ENCODE results near the gene LTK. TPM values are rescaled to one million over a fixed set of nuclear protein-coding genes. Genes with fewer than 3 reads are reported as not detected.
"Not testable (repeated sequence)": the region's sequence is repeated elsewhere in the genome, so short reads cannot be mapped to it uniquely, and the experiment has no call there.

The LTK gene
- total RNA-seq, 2 donors from 2014 or later, result 0.47 TPM; not detected in 1

DNA sequence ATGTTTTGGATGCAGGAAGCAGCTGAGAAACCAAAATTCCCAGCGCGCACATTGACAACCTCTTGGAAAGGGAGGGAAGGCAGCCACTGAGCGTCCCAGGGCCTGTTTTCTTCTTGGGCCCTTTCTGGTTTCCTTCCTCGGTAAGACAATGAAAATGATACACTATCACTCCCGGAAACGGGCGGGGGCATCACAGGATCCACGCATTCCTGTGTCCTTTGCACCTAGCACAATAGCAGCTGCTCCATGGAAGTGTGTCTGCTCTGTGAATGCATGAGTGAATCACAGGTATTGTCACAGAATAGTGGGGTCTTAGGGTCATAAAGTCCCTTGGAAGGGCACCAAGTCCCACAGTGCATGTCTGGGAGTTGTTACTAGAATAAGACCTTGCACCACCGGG, 26.2 kb downstream of the LTK start:
- DNase-seq (ENCODE audit: low spot score) (no peak), ATAC-seq (no peak)
- H3K4me3 Mint-ChIP-seq, result no peak overlapping the region
- H3K27me3 Mint-ChIP-seq, result peaks cover 16 to 18% of the 10 kb centered on the region in 2 donors
- H3K9me3 Mint-ChIP-seq, result no peaks in the 10 kb centered on the region
- peaks cover 39 to 46% of the 10 kb centered on the region in 2 donors for H3K4me1 Mint-ChIP-seq (ENCODE audit: low read depth in 2 of 2)
- peak overlapping the region; percentile 57 to 74 for H3K27ac Mint-ChIP-seq
- H3K36me3 Mint-ChIP-seq, result no peaks in the 10 kb centered on the region

DNA sequence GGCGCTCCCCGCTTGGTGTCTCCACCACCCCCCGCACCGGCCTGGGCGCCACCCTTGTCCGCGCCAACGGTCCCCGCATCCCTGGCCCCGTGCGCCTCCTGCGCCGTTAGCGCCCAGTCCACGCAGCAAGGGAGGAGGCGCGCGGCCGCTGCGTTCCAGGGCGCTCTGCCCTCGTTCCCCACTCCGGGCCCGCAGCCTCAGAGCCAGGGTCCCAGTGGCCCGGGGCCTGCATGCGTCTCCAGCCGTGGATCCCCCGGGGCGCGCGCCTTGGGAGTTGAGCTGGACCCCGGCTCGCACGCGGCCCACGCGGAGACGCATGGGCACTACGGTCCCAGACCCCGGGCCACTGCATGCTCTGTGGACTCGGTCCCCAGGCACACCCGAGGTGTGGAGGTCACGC, 27.3 kb downstream of the LTK start:
- peaks cover 33 to 38% of the 10 kb centered on the region in 2 donors for H3K4me1 Mint-ChIP-seq (ENCODE audit: low read depth in 2 of 2)
- DNase-seq (ENCODE audit: low spot score) (no peak), ATAC-seq (no peak)
- no peak overlapping the region for H3K27ac Mint-ChIP-seq
- H3K27me3 Mint-ChIP-seq, result peaks cover 8% of the 10 kb centered on the region in 2 donors
- H3K36me3 Mint-ChIP-seq, result peaks cover 2% of the 10 kb centered on the region
- H3K4me3 Mint-ChIP-seq, result no peak overlapping the region
- H3K9me3 Mint-ChIP-seq, result no peaks in the 10 kb centered on the region

DNA sequence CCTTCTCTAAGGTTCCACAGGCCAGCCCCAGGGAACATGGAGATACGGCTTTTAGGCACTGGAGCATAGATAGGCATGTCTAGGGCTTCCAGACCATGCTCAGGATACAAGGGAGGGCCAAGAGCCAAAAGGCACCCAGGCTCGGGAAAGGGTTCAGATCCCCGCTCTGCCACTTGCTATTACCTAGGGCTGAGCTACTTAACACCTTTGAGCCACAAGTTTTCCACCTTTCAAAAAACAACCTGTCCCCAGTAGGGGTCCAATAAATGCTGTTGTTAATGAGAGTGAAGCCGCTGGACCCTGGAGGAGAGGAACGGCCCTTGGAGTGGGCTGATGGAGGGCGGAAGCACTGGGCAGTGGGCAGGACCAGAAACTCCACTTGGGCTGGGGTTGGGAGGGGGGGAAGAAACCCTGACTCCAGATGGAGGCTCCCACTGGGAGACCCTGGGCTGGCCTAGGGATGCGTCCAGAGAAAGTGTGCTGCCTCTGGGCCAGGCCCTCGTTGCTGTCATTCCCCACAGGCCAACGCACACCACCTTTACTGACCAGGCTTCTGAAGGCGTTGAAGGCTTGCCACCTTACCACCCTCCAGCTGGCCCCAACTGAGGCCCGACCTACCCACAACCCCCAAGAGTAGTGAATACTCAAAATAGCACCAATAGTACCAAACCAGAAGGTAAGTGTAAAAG, 28.5 kb downstream of the LTK start:
- no peak overlapping the region for H3K27ac Mint-ChIP-seq
- peaks cover 5 to 6% of the 10 kb centered on the region in 2 donors for H3K27me3 Mint-ChIP-seq
- H3K4me1 Mint-ChIP-seq (ENCODE audit: low read depth in 2 of 2), result peaks cover 27 to 31% of the 10 kb centered on the region in 2 donors
- DNase-seq (ENCODE audit: low spot score), result no peak
- H3K4me3 Mint-ChIP-seq, result no peak overlapping the region
- ATAC-seq, result no peak
- no peaks in the 10 kb centered on the region for H3K9me3 Mint-ChIP-seq
- H3K36me3 Mint-ChIP-seq, result peaks cover 11% of the 10 kb centered on the region

DNA sequence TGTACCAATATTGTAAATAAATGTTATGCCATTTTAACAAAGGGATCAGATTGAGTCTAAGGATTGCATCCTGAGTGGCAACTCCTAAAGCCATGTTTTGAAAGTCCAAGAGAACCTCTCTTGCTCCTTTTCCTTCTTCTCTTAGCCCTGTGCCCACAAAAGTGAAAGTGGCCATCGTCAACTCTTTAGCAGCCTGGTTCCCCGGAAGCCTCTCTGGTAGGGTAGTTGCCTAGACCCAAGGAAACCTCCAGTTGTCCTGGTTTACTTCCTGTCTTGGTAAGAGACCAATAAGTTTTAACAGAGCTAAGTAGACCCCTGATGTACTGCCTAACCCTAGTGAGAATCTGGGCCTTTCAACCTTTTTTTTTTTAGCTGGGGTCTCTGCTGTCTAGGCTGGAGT, 30.1 kb downstream of the LTK start:
- Mint-ChIP-seq H3K9me3 (no peaks in the 10 kb centered on the region), H3K4me1 (ENCODE audit: low read depth in 2 of 2) (peaks cover 26 to 30% of the 10 kb centered on the region in 2 donors), H3K27me3 (peaks cover 5 to 6% of the 10 kb centered on the region in 2 donors), H3K36me3 (peaks cover 11% of the 10 kb centered on the region), H3K4me3 (peak overlapping the region; percentile 58), H3K27ac (peak overlapping the region in 1 of 2 donors; percentile 19)
- ATAC-seq (peak; percentile 65 to 77), DNase-seq (ENCODE audit: low spot score) (no peak)

DNA sequence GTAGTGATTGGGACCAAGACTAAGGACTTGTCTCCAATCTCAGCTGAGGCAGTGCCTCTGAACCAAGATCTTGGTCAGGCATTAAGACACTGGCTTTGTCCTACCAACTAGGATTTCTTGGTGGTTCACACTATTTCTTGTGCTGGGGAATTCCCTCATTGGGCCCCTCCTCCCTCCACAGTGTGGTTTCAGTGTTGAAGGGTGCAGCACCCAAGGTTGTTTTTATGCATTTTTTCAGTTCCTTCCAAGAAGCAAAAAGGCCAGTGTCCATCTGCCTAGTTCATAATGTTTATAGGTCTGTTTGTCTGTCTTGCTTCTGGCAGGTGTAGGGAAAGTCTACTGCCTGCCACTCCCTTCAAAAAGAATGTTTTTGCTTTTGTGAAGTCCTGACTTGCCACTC, 30.5 kb downstream of the LTK start:
- peak; percentile 79 to 87 for ATAC-seq
- Mint-ChIP-seq H3K27me3 (peaks cover 5 to 6% of the 10 kb centered on the region in 2 donors), H3K4me3 (peak overlapping the region; percentile 58), H3K36me3 (peaks cover 11% of the 10 kb centered on the region), H3K4me1 (ENCODE audit: low read depth in 2 of 2) (peaks cover 26 to 29% of the 10 kb centered on the region in 2 donors), H3K27ac (peak overlapping the region in 1 of 2 donors; percentile 19), H3K9me3 (no peaks in the 10 kb centered on the region)
- DNase-seq (ENCODE audit: low spot score), result no peak

DNA sequence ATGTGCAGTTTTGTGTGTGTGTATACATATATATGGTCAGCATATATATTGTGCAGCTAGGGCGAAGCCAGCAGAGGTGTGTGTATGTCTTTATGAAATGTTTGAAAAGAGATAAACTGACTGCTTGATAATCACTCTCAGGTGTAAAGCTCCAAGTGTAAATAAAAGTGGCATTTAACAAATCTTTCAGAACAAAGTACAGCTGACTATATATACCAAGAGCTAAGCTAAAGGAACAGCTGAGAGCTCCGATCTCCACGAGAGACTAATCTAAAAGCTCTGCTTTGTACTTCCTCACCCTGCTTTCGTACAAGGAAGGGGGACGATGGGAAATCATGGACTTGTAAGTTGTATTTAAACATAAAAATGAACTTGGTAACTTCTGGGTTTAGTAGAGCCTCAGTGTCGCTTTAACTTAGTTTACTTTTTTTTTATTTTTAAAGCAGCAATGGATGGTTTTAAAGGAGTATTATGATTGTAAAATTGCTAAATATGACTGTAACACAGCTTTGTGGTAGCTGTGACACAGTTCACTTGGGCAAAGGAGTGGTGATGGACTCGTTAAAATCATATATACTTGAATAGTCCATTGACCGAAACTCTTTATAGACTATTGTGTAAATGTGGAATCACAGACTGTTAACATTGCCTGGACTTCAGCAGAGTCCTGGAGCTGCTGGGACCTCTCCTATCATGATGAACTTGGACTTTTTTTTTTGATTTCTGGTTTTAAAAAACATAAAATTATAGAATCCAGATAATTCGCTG, 31.3 kb downstream of the LTK start:
- H3K4me3 Mint-ChIP-seq, result peak overlapping the region; percentile 58
- peaks cover 15% of the 10 kb centered on the region for H3K36me3 Mint-ChIP-seq
- H3K27me3 Mint-ChIP-seq, result peaks cover 0 to 2% of the 10 kb centered on the region in 2 donors
- no peak for DNase-seq (ENCODE audit: low spot score)
- no peak for ATAC-seq
- H3K27ac Mint-ChIP-seq, result no peak overlapping the region
- peaks cover 21 to 22% of the 10 kb centered on the region in 2 donors for H3K4me1 Mint-ChIP-seq (ENCODE audit: low read depth in 2 of 2)
- no peaks in the 10 kb centered on the region for H3K9me3 Mint-ChIP-seq

DNA sequence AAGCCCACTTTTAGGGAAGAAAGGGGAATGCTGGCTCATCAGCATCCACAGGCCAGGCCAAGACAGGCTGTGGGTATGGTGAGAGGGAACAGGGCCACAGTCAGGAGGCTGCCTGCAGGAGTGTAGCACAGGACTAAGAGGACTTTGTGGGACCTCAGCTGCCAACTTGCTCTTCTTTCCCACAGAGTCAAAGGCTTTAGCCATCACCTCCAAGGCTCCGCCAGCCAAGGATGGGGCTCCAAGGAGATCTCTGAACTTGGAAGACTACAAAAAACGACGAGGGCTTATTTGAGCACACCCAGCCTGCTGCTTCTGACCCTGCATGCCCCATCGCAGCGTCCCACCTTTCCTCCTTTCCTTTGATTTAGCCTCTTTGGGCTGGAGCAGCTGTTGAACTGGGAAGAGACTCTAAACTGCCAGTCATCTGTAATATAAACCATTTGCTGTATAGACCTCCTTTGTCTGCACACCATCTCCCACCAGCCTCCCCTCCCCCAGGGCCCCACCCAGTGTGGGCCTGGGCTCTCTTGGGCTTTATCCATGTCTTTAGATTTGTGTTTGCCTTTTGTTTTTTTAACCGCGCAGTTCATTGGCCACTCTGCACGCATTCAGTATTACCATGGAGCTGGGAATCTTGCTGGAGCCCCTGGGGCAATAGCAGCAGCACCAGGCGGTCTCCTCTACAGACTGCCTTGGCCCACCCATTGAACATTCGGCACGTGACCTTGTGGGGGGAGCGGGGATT, 33.1 kb downstream of the LTK start:
- Mint-ChIP-seq H3K4me1 (ENCODE audit: low read depth in 2 of 2) (peaks cover 14 to 18% of the 10 kb centered on the region in 2 donors), H3K36me3 (peaks cover 28% of the 10 kb centered on the region)

DNA sequence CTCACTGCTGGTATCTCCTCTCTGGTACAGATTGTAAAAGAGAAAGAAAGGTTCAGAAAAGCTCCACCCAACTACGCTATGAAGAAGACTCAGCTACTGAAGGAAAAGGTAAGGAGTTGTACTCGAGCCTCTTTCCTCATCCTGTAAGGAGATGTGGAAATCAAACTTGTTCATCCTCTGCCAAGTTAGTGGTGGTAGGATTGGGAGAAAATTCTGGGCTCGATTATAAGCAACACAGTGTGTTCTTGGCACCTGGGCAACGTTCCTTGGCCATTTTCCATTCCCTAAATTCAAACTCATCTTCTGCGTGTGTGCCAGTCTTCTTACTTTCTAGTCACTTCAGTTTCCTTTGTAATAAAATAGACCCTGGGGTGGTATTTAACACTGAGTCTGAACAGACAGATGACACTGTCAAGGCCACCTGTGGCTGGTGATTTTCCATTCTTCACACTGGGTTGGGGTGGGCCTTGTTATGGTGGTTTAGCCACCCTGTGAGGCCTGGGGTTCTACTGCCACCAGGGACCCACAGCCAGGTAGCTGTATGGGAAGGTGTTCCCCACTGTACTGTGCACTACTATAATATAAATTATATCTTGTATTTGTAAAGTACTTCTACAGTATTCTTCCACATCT, 37.1 kb downstream of the LTK start:
- Mint-ChIP-seq H3K4me3 (no peak overlapping the region), H3K9me3 (no peaks in the 10 kb centered on the region), H3K36me3 (peaks cover 28% of the 10 kb centered on the region), H3K27ac (peak overlapping the region in 1 of 2 donors; percentile 20), H3K27me3 (no peaks in the 10 kb centered on the region), H3K4me1 (ENCODE audit: low read depth in 2 of 2) (no peaks in the 10 kb centered on the region)
- no peak for ATAC-seq
- no peak for DNase-seq (ENCODE audit: low spot score)

More for the DNA sequence above, 33.1 kb downstream of the LTK start:
- Mint-ChIP-seq H3K4me3 (no peak overlapping the region), H3K27me3 (no peaks in the 10 kb centered on the region), H3K9me3 (no peaks in the 10 kb centered on the region), H3K27ac (no peak overlapping the region)
- DNase-seq (ENCODE audit: low spot score) (no peak), ATAC-seq (no peak)

DNA sequence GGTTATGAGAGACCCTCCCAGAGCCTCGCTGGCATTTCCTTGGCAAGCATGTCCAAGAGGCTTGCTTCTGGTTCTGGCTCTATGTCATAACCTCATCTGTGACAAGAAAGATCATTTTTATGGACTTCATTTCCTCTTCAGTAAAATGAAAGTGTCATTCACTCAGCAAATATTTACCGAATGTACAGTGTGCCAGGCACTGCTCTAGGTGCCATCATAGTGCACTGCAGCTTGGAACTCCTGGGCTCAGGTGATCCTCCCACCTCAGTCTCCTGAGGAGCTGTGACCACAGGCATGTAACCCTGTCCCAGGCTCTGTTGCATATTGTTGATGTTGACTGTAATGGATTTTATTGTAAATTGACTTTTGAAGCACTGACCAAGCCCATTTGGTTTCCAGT, 38.7 kb downstream of the LTK start:
- H3K4me1 Mint-ChIP-seq (ENCODE audit: low read depth in 2 of 2), result no peaks in the 10 kb centered on the region
- peaks cover 26% of the 10 kb centered on the region for H3K36me3 Mint-ChIP-seq
- no peak overlapping the region for H3K4me3 Mint-ChIP-seq
- H3K27me3 Mint-ChIP-seq, result no peaks in the 10 kb centered on the region
- no peaks in the 10 kb centered on the region for H3K9me3 Mint-ChIP-seq
- ATAC-seq (no peak), DNase-seq (ENCODE audit: low spot score) (no peak)
- H3K27ac Mint-ChIP-seq, result no peak overlapping the region

DNA sequence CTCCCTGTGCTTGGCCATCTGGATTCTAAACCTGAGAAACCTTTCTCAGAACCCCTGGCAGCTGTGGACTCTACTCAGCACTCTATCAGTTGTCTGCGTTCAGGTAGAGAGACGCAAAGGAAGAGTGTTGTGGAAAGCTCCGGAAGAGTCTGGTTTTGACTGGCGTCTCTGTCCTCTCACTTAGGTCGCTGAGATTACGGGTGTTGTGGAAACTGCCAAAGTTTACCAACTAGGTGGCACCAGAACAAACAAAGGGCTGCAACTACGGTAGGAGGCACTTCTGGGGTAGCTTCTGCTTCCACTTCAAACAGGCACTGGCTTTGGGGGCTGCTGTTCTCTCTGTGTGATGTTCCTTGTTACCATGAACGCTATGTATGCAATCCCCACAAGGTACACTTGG, 39.2 kb downstream of the LTK start:
- Mint-ChIP-seq H3K36me3 (peaks cover 29% of the 10 kb centered on the region), H3K27ac (no peak overlapping the region), H3K27me3 (no peaks in the 10 kb centered on the region), H3K4me3 (no peak overlapping the region), H3K9me3 (no peaks in the 10 kb centered on the region), H3K4me1 (ENCODE audit: low read depth in 2 of 2) (no peaks in the 10 kb centered on the region)
- no peak for DNase-seq (ENCODE audit: low spot score)
- no peak for ATAC-seq

DNA sequence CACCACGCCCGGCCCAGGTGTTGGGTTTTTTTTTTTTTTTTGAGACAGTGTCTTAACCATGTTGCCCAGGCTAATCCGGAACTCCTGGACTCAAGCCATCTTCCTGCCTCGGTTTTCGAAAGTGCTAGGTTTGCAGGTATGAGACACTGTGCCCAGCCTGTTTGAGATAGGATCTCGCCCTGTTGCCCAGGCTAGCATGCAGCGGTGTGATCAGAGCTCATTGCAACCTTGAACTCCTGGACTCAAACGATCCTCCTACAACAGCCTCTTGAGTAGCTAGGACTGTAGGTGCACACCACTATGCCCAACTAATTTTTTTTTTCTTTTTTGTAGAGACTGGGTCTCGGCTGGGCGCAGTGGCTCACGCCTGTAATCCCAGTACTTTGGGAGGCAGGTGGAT, 40.2 kb downstream of the LTK start:
- Mint-ChIP-seq H3K27me3 (no peaks in the 10 kb centered on the region), H3K36me3 (peaks cover 29% of the 10 kb centered on the region), H3K27ac (no peak overlapping the region), H3K4me1 (ENCODE audit: low read depth in 2 of 2) (no peaks in the 10 kb centered on the region), H3K9me3 (no peaks in the 10 kb centered on the region), H3K4me3 (no peak overlapping the region)
- DNase-seq (ENCODE audit: low spot score) (no peak), ATAC-seq (no peak)

DNA sequence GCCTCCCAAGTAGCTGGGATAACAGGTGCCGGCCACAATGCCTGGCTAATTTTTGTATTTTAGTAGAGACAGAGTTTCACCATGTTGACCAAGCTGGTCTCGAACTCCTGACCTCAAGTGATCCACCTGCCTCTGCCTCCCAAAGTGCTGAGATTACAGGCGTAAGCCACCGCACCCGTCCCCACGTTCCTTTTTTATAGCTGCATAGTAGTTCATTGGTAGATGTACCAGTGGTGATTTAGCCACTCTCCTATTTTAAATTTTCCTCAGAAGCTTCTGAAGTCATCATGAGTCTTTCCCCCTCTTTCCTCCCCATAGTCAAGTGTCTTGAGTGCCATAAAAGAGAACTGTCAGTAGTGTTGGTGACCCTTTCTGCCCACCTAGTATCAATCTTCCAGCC, 44.0 kb downstream of the LTK start:
- H3K27me3 Mint-ChIP-seq; H3K27ac Mint-ChIP-seq; H3K9me3 Mint-ChIP-seq; DNase-seq (ENCODE audit: low spot score); ATAC-seq; H3K4me3 Mint-ChIP-seq: not testable (repeated sequence)
- Mint-ChIP-seq H3K4me1 (ENCODE audit: low read depth in 2 of 2) (peaks cover 10 to 11% of the 10 kb centered on the region in 2 donors), H3K36me3 (peaks cover 22% of the 10 kb centered on the region)

DNA sequence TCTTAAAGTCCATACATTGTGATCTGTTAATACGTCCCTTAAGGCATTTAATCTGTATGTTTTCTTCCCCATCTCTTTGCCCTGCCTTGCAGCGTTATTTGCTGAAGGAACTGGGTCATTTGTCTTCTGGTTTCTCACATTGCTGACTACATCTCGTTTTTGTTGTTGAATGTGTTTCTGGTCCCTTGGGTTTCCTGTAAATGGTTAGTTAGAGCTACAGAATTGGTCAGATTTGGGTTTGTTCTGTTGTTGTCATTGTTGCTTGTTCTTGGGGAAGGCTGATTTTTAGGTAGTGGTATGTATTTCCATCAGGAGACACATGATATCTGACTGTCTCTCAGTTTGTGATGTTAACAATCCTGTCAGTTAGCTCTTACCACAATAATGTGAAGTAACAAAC, 46.9 kb downstream of the LTK start:
- ATAC-seq, result no peak
- Mint-ChIP-seq H3K27me3 (no peaks in the 10 kb centered on the region), H3K27ac (peak overlapping the region in 1 of 2 donors; percentile 69), H3K9me3 (no peaks in the 10 kb centered on the region), H3K36me3 (peaks cover 22% of the 10 kb centered on the region), H3K4me1 (ENCODE audit: low read depth in 2 of 2) (peaks cover 17 to 20% of the 10 kb centered on the region in 2 donors), H3K4me3 (peak overlapping the region; percentile 11)
- no peak for DNase-seq (ENCODE audit: low spot score)
